HCT116 (cell line): Measurements from ENCODE around the gene CHRNB2.

Source experiments
- ELF1 ChIP-seq: IDR thresholded peaks from 2 replicates; pipeline ENCODE4 v1.6.1; 2012; ENCODE audit warnings: low read depth, borderline replicate concordance
- EZH2 ChIP-seq: fragments of 200-600 bp; sonication (generic); IDR thresholded peaks from 2 replicates; pipeline ENCODE4 v1.6.1; 2017; ENCODE audit warnings: antibody characterized with exemption, mixed run types
- POLR2AphosphoS5 ChIP-seq: IDR thresholded peaks from 2 replicates; pipeline ENCODE4 v1.6.1; 2011; ENCODE audit warnings: mild to moderate bottlenecking, low read depth, low read length, moderate library complexity
- YY1 ChIP-seq: IDR thresholded peaks from 2 replicates; pipeline ENCODE4 v1.6.1; 2011; ENCODE audit warnings: low read length, low read depth, moderate library complexity, mild to moderate bottlenecking; ENCODE audit not compliant: insufficient replicate concordance; ENCODE audit errors: extremely low read depth
- ZFX ChIP-seq: fragments of 450-650 bp; IDR thresholded peaks from 2 replicates; pipeline ENCODE4 v1.6.1; 2017
- TF ChIP-seq, protein P1 (sequence below), 3 experiments: fragments of 200-600 bp in 1 of 3; sonication (generic) in 1 of 3; IDR thresholded peaks in 2 of 3; conservative IDR thresholded peaks in 1 of 3; 2 replicates each; pipeline ENCODE4 v1.5.1; 2012 to 2017; ENCODE audit warnings: low read depth in 2 of 3, low read length in 2 of 3, antibody characterized with exemption in 1 of 3, borderline replicate concordance in 1 of 3, control low read depth in 1 of 3, mild to moderate bottlenecking in 1 of 3, mixed read lengths in 1 of 3, mixed run types in 1 of 3, moderate library complexity in 1 of 3; ENCODE audit not compliant: insufficient read depth in 1 of 3

DNA sequence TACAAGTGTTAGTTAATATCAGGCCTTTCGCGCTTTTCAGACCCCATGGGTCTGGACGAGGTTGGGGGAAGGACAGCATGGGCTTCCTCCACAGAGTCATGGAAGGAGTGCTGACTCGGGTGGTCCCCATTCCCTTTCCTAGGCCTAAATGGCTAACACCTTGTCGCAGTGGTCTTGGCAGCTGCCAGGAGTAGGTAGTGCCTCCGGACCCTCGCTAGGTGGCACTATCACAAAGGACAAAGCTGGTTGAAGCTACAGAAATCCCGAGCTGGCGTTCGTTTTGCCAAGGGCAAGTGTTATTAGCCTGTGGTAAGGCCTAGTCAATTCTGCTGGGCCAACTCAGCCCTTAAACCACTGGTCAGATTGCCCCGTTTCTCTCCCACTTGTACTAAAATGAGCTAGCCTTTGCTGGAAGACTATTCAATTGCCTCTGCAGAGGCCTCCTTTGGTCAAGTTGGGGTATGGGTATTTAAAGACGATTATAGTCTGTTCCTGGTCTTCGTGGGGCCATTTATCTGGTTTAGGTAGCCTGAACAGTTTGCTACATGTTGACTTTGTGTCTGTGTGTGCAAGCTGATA lies 8.0 kb upstream of the CHRNB2 start:
- TF ChIP-seq, protein P1, sequence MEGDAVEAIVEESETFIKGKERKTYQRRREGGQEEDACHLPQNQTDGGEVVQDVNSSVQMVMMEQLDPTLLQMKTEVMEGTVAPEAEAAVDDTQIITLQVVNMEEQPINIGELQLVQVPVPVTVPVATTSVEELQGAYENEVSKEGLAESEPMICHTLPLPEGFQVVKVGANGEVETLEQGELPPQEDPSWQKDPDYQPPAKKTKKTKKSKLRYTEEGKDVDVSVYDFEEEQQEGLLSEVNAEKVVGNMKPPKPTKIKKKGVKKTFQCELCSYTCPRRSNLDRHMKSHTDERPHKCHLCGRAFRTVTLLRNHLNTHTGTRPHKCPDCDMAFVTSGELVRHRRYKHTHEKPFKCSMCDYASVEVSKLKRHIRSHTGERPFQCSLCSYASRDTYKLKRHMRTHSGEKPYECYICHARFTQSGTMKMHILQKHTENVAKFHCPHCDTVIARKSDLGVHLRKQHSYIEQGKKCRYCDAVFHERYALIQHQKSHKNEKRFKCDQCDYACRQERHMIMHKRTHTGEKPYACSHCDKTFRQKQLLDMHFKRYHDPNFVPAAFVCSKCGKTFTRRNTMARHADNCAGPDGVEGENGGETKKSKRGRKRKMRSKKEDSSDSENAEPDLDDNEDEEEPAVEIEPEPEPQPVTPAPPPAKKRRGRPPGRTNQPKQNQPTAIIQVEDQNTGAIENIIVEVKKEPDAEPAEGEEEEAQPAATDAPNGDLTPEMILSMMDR (IDR thresholded peaks at IDR 0.05 in 2 of 3, conservative IDR thresholded peaks at IDR 0.05 in 1 of 3; ENCODE audit: borderline replicate concordance in 1 of 3, insufficient read depth in 1 of 3, low read depth in 2 of 3, low read length in 2 of 3): peak; percentile 91 to 95 (median 92)
- no peak for TF ChIP-seq ELF1
- TF ChIP-seq POLR2AphosphoS5: no peak
- no peak for TF ChIP-seq YY1
- TF ChIP-seq ZFX: peak; percentile 60
- no peak for TF ChIP-seq EZH2
